Liver (tissue), 3 donors: ENCODE measurements around the gene PPFIBP2.

Source experiments
- CTCF ChIP-seq: fragments of 150-350 bp; IDR thresholded peaks from 2 replicates; pipeline ENCODE4 v1.5.1; 2017; ENCODE audit warnings: improper control_type of control experiment, low read depth, low read length; ENCODE audit not compliant: missing input control
- HNF4A ChIP-seq, 2 donors: conservative IDR thresholded peaks; 2 replicates each; pipeline ENCODE4 v1.6.1; 2016; ENCODE audit warnings: antibody characterized with exemption in 2 of 2, mild to moderate bottlenecking in 2 of 2
- JUND ChIP-seq, 2 donors: IDR thresholded peaks; 2 replicates each; pipeline ENCODE4 v1.6.1; 2016; ENCODE audit warnings: antibody characterized with exemption in 2 of 2
- MAX ChIP-seq: IDR thresholded peaks from 2 replicates; pipeline ENCODE4 v1.6.1; 2016; ENCODE audit warnings: antibody characterized with exemption
- REST ChIP-seq: IDR thresholded peaks from 2 replicates; pipeline ENCODE4 v1.6.1; 2016; ENCODE audit warnings: antibody characterized with exemption, mild to moderate bottlenecking
- TAF1 ChIP-seq: conservative IDR thresholded peaks from 2 replicates; pipeline ENCODE4 v1.6.1; 2016; ENCODE audit warnings: antibody characterized with exemption, mild to moderate bottlenecking
- ZBTB33 ChIP-seq: IDR thresholded peaks from 2 replicates; pipeline ENCODE4 v1.6.1; 2016; ENCODE audit warnings: antibody characterized with exemption
- donor health status: healthy.
- donor health status: healthy.

- TF ChIP-seq CTCF (no peak), ZBTB33 (no peak), JUND (IDR thresholded peaks at IDR 0.05) (peak in 1 of 2 donors; percentile 13), REST (no peak), MAX (no peak), HNF4A (conservative IDR thresholded peaks at IDR 0.05) (no peak), TAF1 (no peak)
These were observed 65.6 kb downstream of the PPFIBP2 start for GRCh38 chr11:7579361-7579791.
